ENCODE measurements around the gene HOXD11.

Gene HOXD11

DNA sequence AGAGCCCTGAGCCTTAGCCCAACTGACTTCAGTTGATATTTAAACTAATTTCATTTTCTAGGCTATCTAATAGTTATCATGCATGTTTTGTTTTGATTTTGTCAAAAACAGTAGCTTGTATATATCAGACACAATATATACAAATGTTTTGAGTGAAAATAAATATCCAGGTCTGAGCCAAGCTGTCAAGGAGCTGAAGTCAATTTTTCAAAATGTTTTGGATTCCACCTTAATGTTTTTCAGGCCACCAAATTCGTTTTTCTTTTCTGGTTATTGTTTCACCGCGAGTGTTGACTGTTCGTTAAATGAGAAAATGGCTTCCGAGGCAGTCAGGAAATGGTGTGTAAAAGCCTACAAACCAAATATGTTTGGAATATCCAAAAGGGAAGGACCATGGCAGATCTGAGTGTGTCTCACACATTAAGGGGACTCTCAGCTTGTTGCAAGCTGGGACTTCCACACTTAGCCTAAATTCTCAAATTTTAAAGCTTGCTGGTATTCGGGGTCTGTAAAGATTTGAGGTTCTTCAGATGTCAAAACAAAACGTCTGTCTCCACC, 4.7 kb upstream of the HOXD11 start:
- TF ChIP-seq, protein P1, sequence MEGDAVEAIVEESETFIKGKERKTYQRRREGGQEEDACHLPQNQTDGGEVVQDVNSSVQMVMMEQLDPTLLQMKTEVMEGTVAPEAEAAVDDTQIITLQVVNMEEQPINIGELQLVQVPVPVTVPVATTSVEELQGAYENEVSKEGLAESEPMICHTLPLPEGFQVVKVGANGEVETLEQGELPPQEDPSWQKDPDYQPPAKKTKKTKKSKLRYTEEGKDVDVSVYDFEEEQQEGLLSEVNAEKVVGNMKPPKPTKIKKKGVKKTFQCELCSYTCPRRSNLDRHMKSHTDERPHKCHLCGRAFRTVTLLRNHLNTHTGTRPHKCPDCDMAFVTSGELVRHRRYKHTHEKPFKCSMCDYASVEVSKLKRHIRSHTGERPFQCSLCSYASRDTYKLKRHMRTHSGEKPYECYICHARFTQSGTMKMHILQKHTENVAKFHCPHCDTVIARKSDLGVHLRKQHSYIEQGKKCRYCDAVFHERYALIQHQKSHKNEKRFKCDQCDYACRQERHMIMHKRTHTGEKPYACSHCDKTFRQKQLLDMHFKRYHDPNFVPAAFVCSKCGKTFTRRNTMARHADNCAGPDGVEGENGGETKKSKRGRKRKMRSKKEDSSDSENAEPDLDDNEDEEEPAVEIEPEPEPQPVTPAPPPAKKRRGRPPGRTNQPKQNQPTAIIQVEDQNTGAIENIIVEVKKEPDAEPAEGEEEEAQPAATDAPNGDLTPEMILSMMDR (conservative IDR thresholded peaks at IDR 0.05) = no peak
- no peak overlapping the region for H3K27ac ChIP-seq

DNA sequence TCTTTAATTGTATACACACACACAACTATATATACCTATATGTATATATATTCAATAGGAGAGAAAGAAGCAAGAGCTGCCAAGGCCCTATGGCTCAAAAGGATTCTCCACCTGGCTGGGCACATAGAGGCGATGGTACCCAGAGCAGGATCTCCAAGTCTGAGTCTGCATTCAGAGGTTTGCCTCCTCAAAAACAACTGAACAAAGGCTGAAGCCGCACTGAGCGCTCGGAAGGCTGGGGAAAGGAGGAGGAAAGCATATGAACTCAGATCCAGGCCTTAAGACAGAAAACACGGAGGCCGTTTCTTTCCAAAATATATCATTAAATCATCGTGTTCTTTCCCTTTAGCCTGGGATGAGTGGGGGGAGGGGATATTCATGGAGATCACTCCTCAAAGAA, 3.9 kb upstream of the HOXD11 start:
- TF ChIP-seq, protein P1 (conservative IDR thresholded peaks at IDR 0.05) = no peak
- no peak overlapping the region for H3K27ac ChIP-seq

DNA sequence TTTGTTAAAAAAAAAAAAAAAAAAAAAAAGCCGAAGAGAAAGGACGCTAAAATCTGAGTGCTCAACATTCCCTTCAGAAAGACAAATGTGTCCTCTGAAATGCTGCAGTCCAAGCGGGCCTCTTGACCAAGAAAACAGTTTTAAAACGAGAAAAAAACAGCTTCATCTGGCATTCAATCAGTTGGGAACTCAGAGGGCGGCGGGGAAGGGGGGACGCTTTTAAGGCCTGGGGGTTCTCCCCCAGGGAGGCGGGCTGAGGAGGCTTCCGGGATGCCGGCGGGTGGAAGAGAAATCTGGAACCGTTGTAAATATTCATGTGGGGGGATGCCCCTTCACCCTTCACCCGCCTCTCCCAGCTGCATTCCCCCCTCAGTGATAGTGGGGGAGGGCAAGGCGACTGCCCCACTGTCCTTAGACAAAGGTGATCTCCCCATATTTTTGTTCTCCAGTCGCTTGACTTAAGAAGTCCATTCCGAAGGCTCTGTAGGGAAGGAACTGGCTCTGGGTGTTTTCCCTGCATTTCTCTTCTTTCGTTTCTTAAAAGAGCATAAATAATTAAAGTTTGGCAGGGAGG, 3.3 kb upstream of the HOXD11 start:
- TF ChIP-seq, protein P1 (conservative IDR thresholded peaks at IDR 0.05) = no peak
- H3K27ac ChIP-seq = no peak overlapping the region

DNA sequence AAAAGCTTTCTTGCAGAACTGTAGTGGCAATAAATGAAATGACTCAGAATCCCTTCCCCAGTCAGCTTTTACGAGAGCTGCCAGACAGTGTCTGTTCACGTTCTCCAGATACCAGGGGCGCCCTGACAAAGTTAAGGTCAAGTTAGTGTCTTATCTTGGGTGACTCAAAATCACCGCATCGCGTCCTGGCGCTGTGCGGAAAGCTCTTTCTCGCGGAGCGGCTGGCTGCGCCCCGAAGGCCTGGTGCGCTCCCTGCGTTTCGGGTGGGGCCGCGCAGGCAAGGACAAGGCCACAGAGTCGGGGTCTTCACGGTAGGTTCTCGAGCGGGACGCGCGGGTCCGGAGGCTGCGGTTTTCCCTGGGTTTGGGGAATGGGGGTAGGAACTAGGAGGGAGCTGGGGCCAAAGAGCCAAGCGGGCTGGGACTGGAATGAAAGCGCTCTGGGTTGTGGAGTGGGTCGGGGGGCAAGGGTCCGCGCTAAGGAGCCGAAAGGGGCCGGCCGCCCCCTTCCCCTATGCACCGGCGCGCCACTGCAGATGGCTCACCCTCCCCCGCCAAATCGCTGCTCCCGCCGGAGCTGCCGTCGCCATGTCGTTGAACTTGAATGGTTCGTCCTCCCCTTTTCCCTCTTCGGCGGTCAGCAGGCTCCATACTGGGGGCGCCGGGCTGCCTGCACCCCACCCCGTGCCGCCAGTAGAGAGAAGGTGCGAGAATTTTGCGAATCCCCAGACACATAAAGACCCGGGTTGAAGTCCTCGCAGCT, 2.6 kb upstream of the HOXD11 start:
- no peak overlapping the region for H3K27ac ChIP-seq
- TF ChIP-seq, protein P1 (conservative IDR thresholded peaks at IDR 0.05) = no peak

DNA sequence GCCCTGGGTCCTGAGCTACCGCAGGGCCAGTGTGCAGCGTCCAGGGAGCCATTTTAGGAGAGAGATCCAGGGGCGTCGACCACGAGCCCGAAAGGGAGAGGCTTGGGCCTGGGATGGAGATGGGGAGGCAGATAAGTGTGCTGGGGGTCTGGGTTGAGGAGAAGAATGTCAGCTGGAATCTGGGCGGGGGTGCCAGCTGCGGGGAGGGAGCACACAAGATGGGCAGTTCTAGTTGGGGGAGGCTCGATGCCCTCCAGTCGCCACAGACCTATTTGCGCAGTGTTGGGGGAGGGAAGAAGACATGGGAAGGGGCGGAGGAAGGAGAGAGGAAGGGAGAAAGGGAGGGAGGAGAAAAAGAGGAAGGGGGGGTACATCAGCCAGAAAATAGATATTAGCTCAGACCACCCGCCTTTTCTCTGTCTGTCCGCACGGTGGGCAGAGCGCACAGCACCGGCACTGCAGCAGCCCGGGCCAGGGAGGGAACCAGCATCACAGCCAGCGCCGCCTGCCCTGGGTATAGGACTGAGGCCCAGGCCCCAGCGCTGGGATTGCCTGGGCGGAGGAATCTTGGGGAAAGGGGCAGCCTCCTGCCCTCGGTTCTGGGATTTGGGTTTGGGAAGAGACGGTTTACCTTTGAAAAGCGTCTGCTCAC, 1.9 kb upstream of the HOXD11 start:
- TF ChIP-seq, protein P1 (conservative IDR thresholded peaks at IDR 0.05) = no peak
- H3K27ac ChIP-seq = no peak overlapping the region

DNA sequence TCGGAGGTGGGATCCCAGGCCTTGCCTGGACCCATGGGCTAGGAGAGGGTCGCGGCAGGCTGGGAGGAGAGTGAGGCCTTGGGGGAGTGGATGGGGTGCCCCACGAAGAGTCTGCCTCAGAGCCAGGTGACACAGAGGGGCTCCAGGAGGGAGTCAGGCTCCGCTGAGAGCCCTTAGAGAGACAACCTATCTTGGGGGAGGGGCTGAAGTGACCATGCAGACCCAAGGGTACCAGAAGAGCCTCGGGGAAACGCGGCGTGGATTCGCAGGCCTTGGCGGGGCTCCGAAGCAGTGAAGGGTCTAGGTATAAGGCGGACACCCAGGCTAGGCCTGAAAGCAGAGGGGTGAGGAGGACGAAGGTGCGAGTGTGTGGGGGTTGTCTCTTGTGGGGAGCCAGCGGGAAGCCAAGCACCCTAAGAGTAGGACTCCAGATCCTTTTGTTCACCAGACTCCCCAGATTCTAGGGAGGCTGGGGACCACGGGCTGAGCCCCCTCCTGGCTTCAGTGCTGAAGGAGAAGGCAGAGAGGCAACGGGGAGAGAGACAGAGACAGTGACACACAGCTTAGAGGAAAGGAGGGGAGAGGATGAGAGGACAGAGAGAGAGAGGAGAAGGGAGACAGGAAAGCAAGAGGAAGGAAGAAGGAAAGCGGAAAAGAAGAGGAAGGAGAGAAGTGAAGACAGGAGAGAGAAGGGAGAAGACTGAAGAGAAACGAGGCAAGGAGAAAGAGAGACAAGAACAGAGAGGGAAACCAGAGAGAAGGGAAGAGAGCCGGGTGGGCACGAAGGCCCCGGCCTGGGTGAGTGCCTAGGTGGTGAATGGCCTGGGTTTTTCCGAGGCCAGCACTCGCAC, 1.1 kb upstream of the HOXD11 start:
- TF ChIP-seq, protein P1 (conservative IDR thresholded peaks at IDR 0.05) = no peak
- no peak overlapping the region for H3K27ac ChIP-seq
